ENCODE data around the gene C10orf120.

C10orf120 gene

DNA sequence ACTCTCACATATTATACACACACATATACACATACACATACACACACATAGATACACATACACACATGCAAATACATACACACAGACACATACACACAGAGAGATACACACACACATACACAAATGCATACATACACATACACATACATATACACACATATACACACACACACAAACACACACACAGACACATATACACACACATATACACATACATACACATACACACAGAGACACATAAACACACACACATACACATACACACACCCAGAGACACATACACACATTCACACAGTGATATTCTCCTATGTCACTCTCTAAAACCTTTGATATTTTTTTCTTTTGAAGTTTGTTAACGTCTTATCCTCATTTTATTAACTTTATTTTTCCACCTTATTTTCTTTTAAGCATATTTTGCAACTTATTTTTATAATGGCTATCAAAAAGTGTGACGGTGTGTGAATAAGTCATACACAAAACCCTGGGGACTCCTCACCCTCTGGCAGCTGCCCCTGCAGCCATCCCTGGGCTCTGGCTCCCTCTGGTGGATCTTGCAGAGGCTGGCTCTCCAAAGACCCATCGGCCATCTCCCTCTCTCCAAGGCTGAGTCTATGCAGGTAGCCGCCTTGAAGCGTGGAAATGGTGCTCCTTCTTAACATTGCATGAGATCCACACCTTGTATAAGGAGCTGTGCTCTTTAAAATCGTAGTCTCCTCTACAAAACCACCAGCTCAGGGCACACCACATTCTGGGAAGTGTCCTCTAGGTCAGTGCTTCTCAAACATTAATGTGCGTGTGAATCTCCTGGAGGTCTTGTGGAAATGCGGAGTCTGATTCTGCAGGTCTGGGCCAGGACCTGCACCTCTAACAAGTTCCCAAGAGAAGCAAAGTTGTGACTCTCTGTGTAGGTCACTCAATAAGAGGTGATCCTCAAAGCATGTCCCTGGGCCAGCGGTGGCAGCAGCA lies 4.1 kb upstream of the C10orf120 start:
- DNase-seq: peak; percentile 16 to 40

- DNase-seq: no peak
Measured at GRCh38 chr10:122702275-122702674, 2.6 kb upstream of the C10orf120 start.

GRCh38 chr10:122701652-122702051 lies 2.0 kb upstream of the C10orf120 start:
- DNase-seq: no peak

GRCh38 chr10:122696687-122697086 lies 3.0 kb downstream of the C10orf120 start:
- DNase-seq: no peak

- DNase-seq: no peak
Measured at GRCh38 chr10:122692744-122693143, 6.9 kb downstream of the C10orf120 start.

GRCh38 chr10:122689146-122689820 lies 10.4 kb downstream of the C10orf120 start:
- DNase-seq: no peak

- no peak for DNase-seq
Measured at GRCh38 chr10:122688293-122688989, 11.2 kb downstream of the C10orf120 start.

DNA sequence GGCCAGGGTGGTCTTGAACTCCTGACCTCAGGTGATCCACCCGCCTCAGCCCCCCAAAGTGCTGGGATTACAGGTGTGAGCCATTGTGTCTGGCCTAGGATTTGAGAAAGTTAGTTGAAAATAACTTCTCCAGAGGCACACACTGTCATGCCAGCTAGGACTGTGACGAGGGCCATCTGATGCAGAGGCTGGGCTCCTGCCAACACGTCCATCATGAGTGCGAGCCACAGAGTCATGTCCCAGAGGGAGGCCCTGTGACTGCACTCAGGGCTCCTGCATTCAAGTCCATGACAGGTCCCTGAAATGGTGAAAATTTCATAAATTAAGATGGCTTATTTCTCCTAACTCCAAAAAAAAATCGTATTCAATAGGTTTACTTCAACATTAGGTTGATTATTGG lies 17.1 kb downstream of the C10orf120 start:
- DNase-seq: no peak

DNA sequence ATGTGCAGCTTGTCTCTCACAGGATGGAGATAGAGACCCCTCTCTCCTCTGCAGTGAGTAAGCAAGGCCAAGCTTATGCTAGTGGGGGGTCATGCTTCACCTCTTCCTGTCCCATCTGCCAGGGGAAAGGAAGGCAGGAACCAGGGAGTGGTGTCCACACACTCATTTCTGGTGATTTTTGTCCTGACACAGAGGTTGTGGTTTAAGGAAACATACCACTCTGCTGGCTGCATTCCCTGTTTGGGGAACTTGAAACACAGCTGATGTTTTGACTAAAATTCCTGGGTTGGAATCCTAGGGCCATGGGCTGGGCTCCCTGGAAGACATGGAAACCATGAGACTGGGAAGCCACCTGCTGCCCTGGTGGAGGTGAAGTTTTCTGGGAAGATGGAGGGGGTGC lies 21.4 kb downstream of the C10orf120 start:
- DNase-seq: no peak

GRCh38 chr10:122675278-122675677 lies 24.4 kb downstream of the C10orf120 start:
- DNase-seq: no peak

DNA sequence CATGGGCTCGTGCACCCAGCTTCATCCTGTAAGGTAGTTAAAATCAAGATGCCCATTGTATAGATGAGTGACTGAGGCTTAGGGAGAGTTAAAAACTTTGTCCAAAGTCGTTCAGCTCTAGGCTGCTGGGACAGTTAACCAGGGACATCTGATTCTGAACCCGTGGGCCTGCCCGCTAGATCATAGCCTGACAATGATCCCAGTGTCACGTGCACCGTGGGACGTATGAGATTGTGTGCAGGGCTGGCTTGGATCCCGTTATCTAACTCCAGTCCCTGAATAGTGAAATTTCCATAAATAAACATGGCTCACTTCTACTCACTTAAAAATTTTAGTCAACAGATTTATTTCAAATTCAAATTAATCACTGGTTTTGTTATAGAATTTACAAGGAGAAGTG lies 24.9 kb downstream of the C10orf120 start:
- no peak for DNase-seq

GRCh38 chr10:122673731-122674130 lies 25.9 kb downstream of the C10orf120 start:
- no peak for DNase-seq

DNA sequence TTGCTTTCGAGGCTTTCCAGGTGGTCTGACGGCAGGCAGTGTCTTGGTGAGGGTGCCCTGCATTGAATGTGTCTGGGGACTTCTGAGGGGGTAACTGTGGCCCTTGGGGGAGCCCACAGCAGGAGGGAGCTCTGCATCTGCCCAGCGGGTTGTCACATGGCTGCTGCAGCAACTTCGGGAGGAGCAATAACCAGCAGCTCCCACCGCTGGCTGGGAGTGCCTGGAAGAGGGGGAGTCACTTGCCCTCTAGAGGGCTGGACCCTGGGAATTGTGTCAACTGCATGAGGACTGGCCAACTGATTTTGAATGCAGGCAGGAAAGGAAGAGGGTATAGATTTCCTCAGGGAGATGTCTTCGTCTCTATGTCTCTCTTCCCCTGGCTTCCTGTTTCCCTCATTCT lies 26.4 kb downstream of the C10orf120 start:
- no peak for DNase-seq

GRCh38 chr10:122672655-122673054 lies 27.0 kb downstream of the C10orf120 start:
- no peak for DNase-seq

- no peak for DNase-seq
Measured at GRCh38 chr10:122671355-122671754, 28.3 kb downstream of the C10orf120 start.

- DNase-seq: no peak
Measured at GRCh38 chr10:122669842-122670241, 29.8 kb downstream of the C10orf120 start.

GRCh38 chr10:122669045-122669444 lies 30.6 kb downstream of the C10orf120 start:
- DNase-seq: no peak

DNA sequence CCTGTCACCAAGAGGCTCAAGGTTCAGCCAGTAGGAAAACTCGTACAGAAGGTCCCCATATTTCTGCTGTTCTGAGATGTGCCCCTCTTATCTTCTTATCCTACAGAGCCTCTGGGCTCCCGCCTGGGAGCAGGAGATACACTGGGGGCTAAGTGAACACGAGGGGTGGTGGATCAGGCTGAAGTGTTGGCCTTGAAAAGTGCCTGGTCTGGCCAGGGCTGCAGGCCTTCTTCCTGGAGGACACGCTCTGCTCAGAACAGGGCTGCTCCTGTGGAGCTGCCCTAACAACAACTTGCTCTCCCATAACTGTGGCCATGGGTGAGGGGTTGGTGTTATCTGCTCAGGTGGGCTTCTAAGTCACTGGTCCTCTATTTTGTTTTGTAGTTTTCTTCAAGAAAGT lies 33.7 kb downstream of the C10orf120 start:
- DNase-seq: no peak

- DNase-seq: no peak
Measured at GRCh38 chr10:122665329-122665860, 34.3 kb downstream of the C10orf120 start.

GRCh38 chr10:122664501-122664900 lies 35.1 kb downstream of the C10orf120 start:
- DNase-seq: no peak

DNA sequence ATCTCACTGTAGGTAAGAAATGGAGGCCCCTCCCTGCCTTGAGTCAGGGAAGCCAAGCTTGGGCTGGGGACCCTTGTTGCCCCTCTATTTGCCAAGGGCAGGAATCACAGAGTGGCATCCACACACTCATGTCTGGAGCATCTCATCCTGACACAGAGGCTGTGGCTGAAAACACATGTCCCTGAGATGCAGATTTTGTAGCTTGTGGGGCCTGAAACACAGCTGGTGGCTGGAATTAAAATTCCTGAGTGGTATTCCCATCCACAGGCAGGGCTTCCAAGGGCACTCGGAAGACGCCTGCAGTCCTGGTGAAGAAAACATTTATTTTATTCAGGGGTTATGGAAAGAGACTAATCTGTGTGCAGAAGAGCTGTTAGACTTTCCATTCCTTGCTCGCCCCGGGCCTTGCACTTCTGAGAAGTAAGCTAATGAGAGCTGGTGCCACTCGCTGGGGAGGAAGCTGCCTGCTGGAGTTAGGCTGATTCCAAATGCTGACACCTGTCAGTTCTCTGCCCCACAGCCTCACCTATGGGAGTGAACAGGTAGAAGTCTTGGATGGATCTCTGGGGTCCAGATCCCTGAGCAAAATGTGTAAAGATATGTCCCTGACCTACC lies 36.0 kb downstream of the C10orf120 start:
- DNase-seq: no peak

DNA sequence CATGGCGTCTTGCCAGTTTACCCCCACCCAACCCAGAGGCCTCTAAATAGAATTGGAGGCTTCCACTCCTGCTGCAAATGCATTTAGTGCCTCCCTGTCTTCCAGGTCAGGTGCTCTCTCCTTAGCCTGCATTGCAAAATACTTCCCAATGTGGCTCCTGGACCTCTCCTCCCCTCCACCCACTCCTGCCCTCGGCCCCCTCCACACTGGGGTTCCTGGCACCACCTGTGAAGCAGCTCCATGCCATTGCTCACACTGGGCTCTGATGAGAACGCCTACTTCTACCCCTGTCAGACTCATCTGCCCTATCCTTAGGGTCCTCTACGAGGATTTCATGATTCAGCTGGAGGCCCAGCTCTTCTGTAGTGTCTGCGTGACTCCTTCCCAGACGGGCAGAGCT lies 37.4 kb downstream of the C10orf120 start:
- DNase-seq: no peak

DNA sequence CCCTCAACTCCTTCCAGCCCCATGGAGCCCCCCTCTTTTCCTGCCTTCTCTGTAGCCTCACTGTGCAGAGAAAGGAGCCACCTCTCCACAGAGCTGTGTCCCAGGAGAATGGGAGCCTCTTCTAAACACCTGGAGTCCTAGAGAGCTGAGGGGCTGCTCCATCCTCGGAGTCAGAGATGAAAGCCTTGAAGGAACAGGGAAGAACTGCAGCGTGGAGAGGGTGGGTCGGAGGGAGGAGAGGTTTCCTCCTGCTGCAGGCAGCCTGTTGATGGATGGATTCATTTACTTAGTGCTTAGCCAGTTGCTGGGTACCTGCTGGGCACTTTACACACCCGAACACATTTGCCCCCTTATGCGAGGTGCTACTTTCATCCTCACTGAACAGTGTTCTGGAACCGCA lies 39.0 kb downstream of the C10orf120 start:
- no peak for DNase-seq

Measured in stimulated activated CD4-positive, alpha-beta T cell treated with anti-CD3 and anti-CD28 coated beads, Interleukin-4, amount 100 ng/mL, for 4 hours (primary cell).